A673 (cell line): ENCODE results near the gene ZNF688.

Experiments
- EZH2 ChIP-seq: fragments of 200-600 bp; sonication (generic); IDR thresholded peaks from 2 replicates; pipeline ENCODE4 v1.6.1; 2017; ENCODE audit warnings: borderline replicate concordance, low read depth, mild to moderate bottlenecking, mixed read lengths, antibody characterized with exemption, low read length; ENCODE audit not compliant: poor library complexity, severe bottlenecking
- TF ChIP-seq, protein P1 (sequence below): fragments of 300-800, 200-600 bp; sonication (generic); conservative IDR thresholded peaks from 2 replicates; pipeline ENCODE4 v1.5.1; 2017; ENCODE audit warnings: low read depth, mild to moderate bottlenecking, antibody characterized with exemption, low read length, moderate library complexity, mixed read lengths

DNA sequence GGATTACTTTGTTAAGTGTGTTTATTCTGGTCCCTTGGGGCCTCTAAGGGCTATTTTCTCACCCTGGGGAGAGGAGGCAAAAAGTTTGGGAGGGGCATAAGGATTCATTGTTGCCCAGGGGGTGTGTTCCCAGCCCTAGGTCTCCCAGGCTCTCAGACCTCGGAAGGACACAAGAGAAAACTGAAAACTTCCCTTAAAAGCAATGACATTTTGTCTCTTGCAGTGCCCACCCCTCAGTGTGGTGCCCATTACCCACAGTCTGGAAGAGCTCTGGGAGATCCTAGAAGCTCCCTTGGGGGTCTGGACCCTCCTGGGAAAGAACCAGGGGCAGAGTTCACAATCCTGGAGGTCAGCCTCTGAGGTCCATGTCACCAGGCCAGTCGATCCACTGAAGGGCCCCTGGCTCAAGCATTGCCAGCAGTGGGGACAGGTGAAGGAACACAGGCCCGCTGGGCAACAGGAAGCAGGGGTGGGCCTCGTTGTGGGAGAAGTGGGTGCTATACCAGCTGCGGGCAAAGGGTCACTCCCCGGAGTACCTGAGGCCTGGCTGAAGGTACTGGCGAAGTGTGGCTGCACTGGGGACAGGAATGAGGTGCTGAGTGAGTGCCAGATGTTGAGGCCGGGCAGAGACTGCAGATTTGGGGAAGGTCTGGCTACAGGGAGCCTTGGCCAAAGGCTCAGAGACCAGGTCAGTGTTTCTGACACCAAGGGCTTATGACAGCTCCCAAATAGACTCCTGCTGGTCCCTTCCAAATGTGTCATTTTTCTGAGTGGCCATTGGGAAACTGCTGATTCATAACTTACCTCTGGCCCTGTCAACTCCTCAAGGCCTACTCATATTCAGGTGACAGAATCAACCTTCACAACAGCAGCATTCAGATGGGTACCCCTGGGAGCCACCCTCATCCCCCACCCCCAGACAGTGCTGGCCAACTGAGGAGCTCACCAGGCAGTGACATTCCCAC, 32.2 kb downstream of the ZNF688 start:
- TF ChIP-seq, protein P1, sequence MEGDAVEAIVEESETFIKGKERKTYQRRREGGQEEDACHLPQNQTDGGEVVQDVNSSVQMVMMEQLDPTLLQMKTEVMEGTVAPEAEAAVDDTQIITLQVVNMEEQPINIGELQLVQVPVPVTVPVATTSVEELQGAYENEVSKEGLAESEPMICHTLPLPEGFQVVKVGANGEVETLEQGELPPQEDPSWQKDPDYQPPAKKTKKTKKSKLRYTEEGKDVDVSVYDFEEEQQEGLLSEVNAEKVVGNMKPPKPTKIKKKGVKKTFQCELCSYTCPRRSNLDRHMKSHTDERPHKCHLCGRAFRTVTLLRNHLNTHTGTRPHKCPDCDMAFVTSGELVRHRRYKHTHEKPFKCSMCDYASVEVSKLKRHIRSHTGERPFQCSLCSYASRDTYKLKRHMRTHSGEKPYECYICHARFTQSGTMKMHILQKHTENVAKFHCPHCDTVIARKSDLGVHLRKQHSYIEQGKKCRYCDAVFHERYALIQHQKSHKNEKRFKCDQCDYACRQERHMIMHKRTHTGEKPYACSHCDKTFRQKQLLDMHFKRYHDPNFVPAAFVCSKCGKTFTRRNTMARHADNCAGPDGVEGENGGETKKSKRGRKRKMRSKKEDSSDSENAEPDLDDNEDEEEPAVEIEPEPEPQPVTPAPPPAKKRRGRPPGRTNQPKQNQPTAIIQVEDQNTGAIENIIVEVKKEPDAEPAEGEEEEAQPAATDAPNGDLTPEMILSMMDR, result no peak
- no peak for TF ChIP-seq EZH2
